Activated CD4-positive, alpha-beta T cell treated with anti-CD3 and anti-CD28 coated beads, Interleukin-2, amount 50 U/mL, for 16 hours (primary cell): Measurements from ENCODE around the gene ENTPD1.

Experiments
- DNase-seq: peaks from one replicate; pipeline ENCODE4 v3.0.0-alpha.2; 2020

ENTPD1 gene

GRCh38 chr10:95832216-95833041 is 76.5 kb downstream of the ENTPD1 start:
- peak; percentile 91 for DNase-seq

- no peak for DNase-seq
Measured at GRCh38 chr10:95833042-95833610, 77.2 kb downstream of the ENTPD1 start.

- no peak for DNase-seq
Measured at GRCh38 chr10:95834406-95834805, 78.4 kb downstream of the ENTPD1 start.

GRCh38 chr10:95835149-95835860 is 79.3 kb downstream of the ENTPD1 start:
- peak; percentile 57 for DNase-seq

DNA sequence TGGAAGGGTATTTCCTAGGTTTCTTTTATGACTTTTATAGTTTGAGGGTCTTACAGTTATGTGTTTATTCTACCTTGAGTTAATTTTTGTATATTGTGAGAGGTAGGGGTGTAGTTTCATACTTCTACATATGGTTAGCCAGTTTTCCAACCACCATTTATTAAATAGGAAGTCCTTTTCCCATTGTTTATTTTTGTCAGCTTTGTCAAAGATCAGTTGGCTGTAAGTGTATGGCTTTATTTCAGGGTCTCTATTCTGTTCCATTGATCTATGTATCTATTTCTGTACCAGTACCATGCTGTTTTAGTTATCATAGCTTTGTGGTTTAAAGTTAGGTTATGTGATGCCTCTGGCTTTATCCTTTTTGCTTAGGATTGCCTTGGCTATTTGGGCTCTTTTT is 79.9 kb downstream of the ENTPD1 start:
- no peak for DNase-seq

- no peak for DNase-seq
Measured at GRCh38 chr10:95836610-95837355, 80.8 kb downstream of the ENTPD1 start.

DNA sequence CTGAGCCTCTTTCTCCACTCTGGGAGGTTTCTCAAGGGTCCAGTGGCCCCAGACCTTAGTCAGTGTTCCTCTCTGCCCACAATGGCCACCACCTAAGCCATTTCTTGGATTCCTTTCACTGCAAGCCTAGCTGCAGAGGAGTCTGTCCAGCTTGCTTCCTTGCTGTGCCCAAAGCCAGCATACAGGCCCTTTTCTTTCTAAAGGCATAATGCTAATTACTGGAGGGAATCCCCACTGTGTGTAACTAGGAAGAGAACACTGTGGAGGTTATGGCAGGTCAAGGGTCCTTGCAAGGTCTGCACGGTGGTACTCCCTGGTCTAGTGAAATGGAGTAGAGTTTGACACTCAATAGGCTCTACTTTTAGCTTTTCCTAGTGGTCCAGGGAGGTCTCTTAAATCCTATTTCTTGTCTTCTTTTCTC is 81.4 kb downstream of the ENTPD1 start:
- DNase-seq: no peak

DNA sequence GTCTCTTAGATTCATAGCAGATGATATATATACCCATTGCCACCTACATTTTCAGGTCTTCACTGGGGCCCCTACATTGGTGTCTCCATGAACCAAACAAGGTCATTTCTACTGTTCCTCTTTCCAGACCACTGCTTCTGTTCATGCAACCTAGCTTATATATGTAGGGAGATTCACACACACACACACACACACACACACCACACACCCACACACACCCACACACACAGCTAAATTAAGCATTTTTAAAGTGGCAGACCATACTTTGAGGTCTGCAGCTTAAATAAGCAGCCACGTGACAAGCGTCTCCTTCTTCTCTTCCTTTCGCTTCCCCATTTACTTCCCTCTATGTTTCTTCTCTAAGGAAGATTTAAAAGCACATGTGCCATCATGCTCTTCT is 81.8 kb downstream of the ENTPD1 start:
- DNase-seq: no peak

GRCh38 chr10:95840121-95840520 is 84.2 kb downstream of the ENTPD1 start:
- no peak for DNase-seq

GRCh38 chr10:95840681-95841080 is 84.7 kb downstream of the ENTPD1 start:
- DNase-seq: peak; percentile 43

- DNase-seq: peak; percentile 69
Measured at GRCh38 chr10:95841661-95842498, 85.9 kb downstream of the ENTPD1 start.

- no peak for DNase-seq
Measured at GRCh38 chr10:95845411-95845810, 89.4 kb downstream of the ENTPD1 start.

DNA sequence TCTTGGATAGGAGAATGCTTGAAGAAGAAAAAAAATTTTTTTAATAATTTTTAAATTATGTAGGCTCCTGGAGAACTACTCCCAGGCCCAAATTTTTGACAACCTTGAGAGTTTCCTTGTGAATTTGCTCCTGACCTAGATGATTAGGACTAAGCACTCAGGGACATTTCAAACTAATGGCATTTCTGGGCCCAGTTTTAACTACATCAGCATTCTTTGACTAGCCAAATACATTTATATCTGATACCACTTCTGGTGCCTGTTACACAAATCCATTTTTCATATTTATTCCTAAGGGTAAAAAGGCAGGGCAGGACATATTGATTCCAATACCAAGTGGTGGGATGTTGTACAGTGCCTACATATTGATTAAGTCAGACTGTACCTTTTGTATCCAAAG is 91.0 kb downstream of the ENTPD1 start:
- DNase-seq: no peak

DNA sequence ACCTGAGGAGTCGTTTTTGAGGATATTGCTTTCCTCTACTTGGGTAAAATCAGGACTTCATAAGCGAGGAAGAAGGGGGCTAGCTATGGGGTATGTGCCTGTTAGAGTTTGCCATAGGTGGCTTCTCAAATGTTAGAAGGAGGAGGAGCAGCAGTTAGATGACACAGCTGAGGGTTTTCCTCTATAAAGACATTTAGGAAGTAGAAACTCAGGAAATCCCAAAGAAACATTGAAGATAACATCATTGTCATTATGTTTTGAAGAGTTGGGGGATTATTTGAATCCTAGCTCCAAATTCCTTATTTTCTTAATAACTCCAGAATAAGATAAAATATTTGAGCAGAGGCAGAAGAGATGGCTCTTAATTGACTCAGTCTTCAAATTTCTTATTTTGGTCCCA is 92.9 kb downstream of the ENTPD1 start:
- DNase-seq: no peak

- no peak for DNase-seq
Measured at GRCh38 chr10:95850791-95851190, 94.8 kb downstream of the ENTPD1 start.

DNA sequence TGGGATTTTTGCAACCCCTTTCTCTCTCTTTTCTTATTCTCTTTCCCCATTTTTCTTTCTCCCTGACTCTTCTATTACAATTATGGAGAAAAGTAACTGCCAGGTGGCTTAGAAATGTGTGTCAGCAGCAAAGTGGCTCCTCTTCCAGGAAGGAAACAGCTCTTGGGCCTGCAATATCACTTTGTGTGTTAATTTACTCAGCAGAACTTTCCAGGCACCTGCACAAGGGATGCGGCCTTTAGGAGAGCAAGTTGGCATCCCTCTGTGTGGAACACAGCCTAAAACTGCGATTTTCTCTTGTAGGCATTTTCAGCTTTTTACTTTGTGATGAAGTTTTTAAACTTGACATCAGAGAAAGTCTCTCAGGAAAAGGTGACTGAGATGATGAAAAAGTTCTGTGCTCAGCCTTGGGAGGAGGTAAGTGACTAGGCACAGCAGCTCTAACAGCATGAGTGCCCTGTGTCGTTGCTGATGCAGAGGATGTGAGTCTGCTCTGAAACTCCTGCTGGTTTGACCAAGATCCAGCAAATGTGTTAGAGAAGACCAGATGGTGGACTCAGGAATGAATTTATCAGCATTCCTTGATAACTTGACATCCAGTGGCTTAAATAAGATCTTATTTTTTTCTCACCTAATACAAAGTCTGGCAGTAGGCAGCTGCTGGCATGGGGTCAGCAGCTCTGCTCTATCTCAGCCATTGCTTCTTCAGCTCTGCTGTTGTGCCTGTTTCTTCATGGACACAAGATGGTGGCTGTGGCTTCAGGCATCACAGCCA is 104.4 kb downstream of the ENTPD1 start:
- no peak for DNase-seq

DNA sequence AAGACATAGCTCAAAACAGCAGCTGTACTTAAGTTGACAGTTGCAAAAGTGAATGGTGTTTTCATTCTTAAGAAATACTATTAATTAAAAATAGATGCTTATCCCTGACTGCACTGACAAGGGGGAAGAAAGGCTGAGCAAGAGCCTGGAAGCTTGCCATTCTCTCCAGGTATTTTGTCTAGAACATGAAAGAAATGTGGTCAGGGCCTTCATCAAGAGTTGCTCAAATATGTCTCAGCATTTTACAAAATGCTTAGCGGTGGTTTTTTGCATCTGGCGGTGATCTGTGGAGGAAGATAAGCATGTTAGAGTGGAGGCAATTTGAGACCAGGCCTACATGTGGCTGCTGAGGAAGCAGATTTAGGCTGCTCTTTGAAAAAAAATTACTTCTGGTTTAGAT is 105.4 kb downstream of the ENTPD1 start:
- DNase-seq: no peak

GRCh38 chr10:95864906-95865813 is 109.2 kb downstream of the ENTPD1 start:
- peak; percentile 83 for DNase-seq

DNA sequence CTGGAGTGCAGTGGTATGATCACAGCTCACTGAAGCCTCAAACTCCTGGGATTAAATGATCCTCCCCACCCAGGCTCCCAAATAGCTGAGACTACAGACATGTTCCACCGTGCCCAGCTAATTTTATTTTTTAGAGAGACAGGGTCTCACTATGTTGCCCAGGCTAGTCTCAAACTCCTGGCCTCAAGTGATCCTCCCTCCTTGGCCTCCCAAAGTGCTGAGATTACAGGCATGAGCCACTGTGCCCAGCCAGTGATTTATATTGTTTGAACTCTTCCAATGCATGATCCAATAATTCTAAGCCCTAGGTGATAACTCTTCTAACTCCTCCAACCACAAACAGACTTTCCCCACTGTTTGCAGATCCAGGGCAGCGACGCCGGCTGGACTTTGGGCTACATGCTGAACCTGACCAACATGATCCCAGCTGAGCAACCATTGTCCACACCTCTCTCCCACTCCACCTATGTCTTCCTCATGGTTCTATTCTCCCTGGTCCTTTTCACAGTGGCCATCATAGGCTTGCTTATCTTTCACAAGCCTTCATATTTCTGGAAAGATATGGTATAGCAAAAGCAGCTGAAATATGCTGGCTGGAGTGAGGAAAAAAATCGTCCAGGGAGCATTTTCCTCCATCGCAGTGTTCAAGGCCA is 110.0 kb downstream of the ENTPD1 start:
- DNase-seq: no peak

- no peak for DNase-seq
Measured at GRCh38 chr10:95866467-95866842, 110.5 kb downstream of the ENTPD1 start.
